PC-9 (cell line): Measurements from ENCODE around the gene HPCAL1. TPM values are rescaled to one million over a fixed set of nuclear protein-coding genes. Genes with fewer than 3 reads are reported as not detected.

Experiments
- BruUV-seq: library from RNA; stranded (reverse); fragments of 400-500 nt; replicated peaks from 2 replicates; lab custom pipeline; 2021; lab: Mats Ljungman, UMichigan
- CTCF ChIA-PET: fragments of 300-600 bp; sonication (Branson Sonifier 250); formaldehyde crosslinking; loops from one replicate; lab custom pipeline; 2022; ENCODE audit warnings: antibody characterized with exemption; lab: Charles Lee
- POLR2A ChIA-PET: fragments of 300-600 bp; sonication (Branson Sonifier 250); formaldehyde crosslinking; loops from one replicate; lab custom pipeline; 2022; ENCODE audit warnings: antibody characterized with exemption; ENCODE audit not compliant: unreplicated experiment; lab: Charles Lee
- DNase-seq, 2 experiments: peaks; one replicate each; pipeline versions ENCODE4 v3.0.0 to v3.0.0-alpha.2; 2015 to 2022; ENCODE audit warnings: mixed read lengths in 1 of 2
- H2AFZ ChIP-seq: fragments of 200-600 bp; sonication (generic); 2 replicates; pipeline ENCODE4 v1.8.1; 2017; ENCODE audit warnings: antibody characterized with exemption
- H3F3A ChIP-seq: fragments of 200-600 bp; sonication (generic); 2 replicates; pipeline ENCODE4 v1.8.1; 2017; ENCODE audit warnings: antibody characterized with exemption, mild to moderate bottlenecking, low read depth; ENCODE audit not compliant: insufficient read depth
- H3K27ac ChIP-seq: fragments of 200-600 bp; sonication (generic); 2 replicates; pipeline ENCODE4 v1.6.1; 2016; ENCODE audit warnings: mixed run types
- H3K27me3 ChIP-seq: fragments of 200-600 bp; sonication (generic); 2 replicates; pipeline ENCODE4 v1.6.1; 2016; ENCODE audit warnings: low read depth, mixed run types; ENCODE audit not compliant: insufficient read depth
- H3K36me3 ChIP-seq: fragments of 200-600 bp; sonication (generic); 2 replicates; pipeline ENCODE4 v1.6.1; 2016; ENCODE audit warnings: low read depth, mixed run types
- H3K4me1 ChIP-seq: fragments of 200-600 bp; sonication (generic); replicated peaks from 2 replicates; pipeline ENCODE4 v1.6.1; 2016; ENCODE audit warnings: mixed run types; ENCODE audit not compliant: insufficient read depth
- H3K4me2 ChIP-seq: fragments of 200-600 bp; sonication (generic); 2 replicates; pipeline ENCODE4 v1.6.1; 2017; ENCODE audit warnings: mixed run types
- H3K4me3 ChIP-seq: fragments of 200-600 bp; sonication (generic); 2 replicates; pipeline ENCODE4 v1.6.1; 2016; ENCODE audit warnings: mixed run types
- H3K79me2 ChIP-seq: fragments of 200-600 bp; sonication (generic); 2 replicates; pipeline ENCODE4 v1.6.1; 2017; ENCODE audit warnings: low read depth, mixed run types
- H3K9me2 ChIP-seq: fragments of 200-600 bp; sonication (generic); 2 replicates; pipeline ENCODE4 v1.8.1; 2017; ENCODE audit warnings: mild to moderate bottlenecking; ENCODE audit not compliant: insufficient read depth
- H3K9me3 ChIP-seq: fragments of 200-600 bp; sonication (generic); 2 replicates; pipeline ENCODE4 v1.8.1; 2016; ENCODE audit warnings: low read depth; ENCODE audit not compliant: insufficient read depth
- H4K20me1 ChIP-seq: fragments of 200-600 bp; sonication (generic); 2 replicates; pipeline ENCODE4 v1.8.1; 2017; ENCODE audit not compliant: insufficient read depth
- EZH2 ChIP-seq: fragments of 200-600 bp; sonication (generic); IDR thresholded peaks from 2 replicates; pipeline ENCODE4 v1.8.0; 2017; ENCODE audit warnings: antibody characterized with exemption, low read depth
- intact Hi-C: fragments of 100-400 bp; cut with micrococcal nuclease; formaldehyde crosslinking; loops from one replicate; pipeline ENCODE4 v1.10.0; 2022; ENCODE audit not compliant: unreplicated experiment
- total RNA-seq: library from RNA; stranded (reverse); gene quantifications from 2 replicates; pipeline ENCODE4 v1.2.3, GENCODE V29; 2021
- TF ChIP-seq, protein P1 (sequence below): fragments of 200-600 bp; sonication (generic); conservative IDR thresholded peaks from 2 replicates; pipeline ENCODE4 v1.6.1; 2017; ENCODE audit warnings: mixed run types, antibody characterized with exemption, mild to moderate bottlenecking, moderate library complexity

The HPCAL1 gene
- total RNA-seq, 1 experiment from 2014 or later = 105 TPM

DNA sequence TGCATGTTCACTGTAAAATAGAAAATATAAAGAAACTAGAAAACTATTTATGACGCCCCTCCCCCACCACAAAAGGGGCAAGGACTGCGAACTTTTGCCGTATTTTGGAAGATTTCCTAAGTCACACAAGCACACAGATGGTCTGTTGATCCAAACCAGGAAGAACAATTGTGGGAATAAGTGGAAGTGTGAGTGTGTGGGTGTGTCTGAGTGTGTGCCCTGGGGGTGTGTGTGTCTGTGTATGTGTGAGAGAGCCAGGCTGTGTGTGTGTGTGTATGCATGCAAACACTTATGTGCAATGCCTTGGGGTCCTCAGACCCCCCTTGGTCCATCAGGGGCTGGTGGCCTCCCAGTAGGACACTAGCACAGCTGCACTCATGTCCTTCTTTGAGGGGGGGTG lies 43.1 kb downstream of the HPCAL1 start:
- no peak overlapping the region for H2AFZ ChIP-seq
- H3K27me3 ChIP-seq = no peaks in the 10 kb centered on the region
- no TSS peak for BruUV-seq
- peaks cover 87% of the 10 kb centered on the region for H4K20me1 ChIP-seq
- no peak overlapping the region for H3K27ac ChIP-seq
- ChIA-PET CTCF (no interaction called here), POLR2A (no interaction called here)
- H3F3A ChIP-seq = peaks cover 43% of the 10 kb centered on the region; the same call in 1 of the 2 replicates
- intact Hi-C loops = no loop called here
- no peak overlapping the region for H3K4me2 ChIP-seq
- 0 out of 2 replicates have a peak, but pooled peaks cover 2% of the 10 kb centered on the region for H3K36me3 ChIP-seq
- no peak for DNase-seq
- peaks cover 5% of the 10 kb centered on the region; the same call in 1 of the 2 replicates for H3K4me1 ChIP-seq
- no peaks in the 10 kb centered on the region for H3K9me3 ChIP-seq
- no peak overlapping the region for H3K4me3 ChIP-seq
- TF ChIP-seq, protein P1, sequence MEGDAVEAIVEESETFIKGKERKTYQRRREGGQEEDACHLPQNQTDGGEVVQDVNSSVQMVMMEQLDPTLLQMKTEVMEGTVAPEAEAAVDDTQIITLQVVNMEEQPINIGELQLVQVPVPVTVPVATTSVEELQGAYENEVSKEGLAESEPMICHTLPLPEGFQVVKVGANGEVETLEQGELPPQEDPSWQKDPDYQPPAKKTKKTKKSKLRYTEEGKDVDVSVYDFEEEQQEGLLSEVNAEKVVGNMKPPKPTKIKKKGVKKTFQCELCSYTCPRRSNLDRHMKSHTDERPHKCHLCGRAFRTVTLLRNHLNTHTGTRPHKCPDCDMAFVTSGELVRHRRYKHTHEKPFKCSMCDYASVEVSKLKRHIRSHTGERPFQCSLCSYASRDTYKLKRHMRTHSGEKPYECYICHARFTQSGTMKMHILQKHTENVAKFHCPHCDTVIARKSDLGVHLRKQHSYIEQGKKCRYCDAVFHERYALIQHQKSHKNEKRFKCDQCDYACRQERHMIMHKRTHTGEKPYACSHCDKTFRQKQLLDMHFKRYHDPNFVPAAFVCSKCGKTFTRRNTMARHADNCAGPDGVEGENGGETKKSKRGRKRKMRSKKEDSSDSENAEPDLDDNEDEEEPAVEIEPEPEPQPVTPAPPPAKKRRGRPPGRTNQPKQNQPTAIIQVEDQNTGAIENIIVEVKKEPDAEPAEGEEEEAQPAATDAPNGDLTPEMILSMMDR = no peak
- no peak for TF ChIP-seq EZH2
- peaks cover 93% of the 10 kb centered on the region for H3K79me2 ChIP-seq
- H3K9me2 ChIP-seq = no peaks in the 10 kb centered on the region

GRCh38 chr2:10346929-10347561 lies 44.3 kb downstream of the HPCAL1 start:
- Histone ChIP-seq H3K4me1 (no peaks in the 10 kb centered on the region; the same call in 1 of the 2 replicates), H3K4me3 (no peak overlapping the region), H3K9me3 (no peaks in the 10 kb centered on the region), H3K27ac (no peak overlapping the region), H3K27me3 (no peaks in the 10 kb centered on the region), H3F3A (peaks cover 43% of the 10 kb centered on the region), H3K36me3 (0 out of 2 replicates have a peak, but pooled peaks cover 6% of the 10 kb centered on the region), H4K20me1 (peaks cover 87% of the 10 kb centered on the region), H3K4me2 (no peak overlapping the region), H3K9me2 (no peaks in the 10 kb centered on the region), H2AFZ (no peak overlapping the region), H3K79me2 (peaks cover 93% of the 10 kb centered on the region)
- DNase-seq = no peak
- ChIA-PET POLR2A (interaction anchor here (0.6 kb wide), 1 partner anchor 848 kb away, joined by 11 read pairs; no protein-coding TSS in a partner anchor), CTCF (interaction anchor here (0.6 kb wide), 1 partner anchor 107 kb away, joined by 8 read pairs; no protein-coding TSS in a partner anchor)
- intact Hi-C loops = no loop called here
- BruUV-seq = no TSS peak
- no peak for TF ChIP-seq EZH2
- TF ChIP-seq, protein P1 = no peak

- no TSS peak for BruUV-seq
- H3K4me3 ChIP-seq = no peak overlapping the region
- H3K9me3 ChIP-seq = no peaks in the 10 kb centered on the region
- no peak for DNase-seq
- CTCF ChIA-PET = interaction anchor here (0.6 kb wide), 1 partner anchor 108 kb away, joined by 8 read pairs; no protein-coding TSS in a partner anchor
- H3K4me2 ChIP-seq = no peak overlapping the region
- TF ChIP-seq, protein P1 = no peak
- TF ChIP-seq EZH2 = no peak
- no peaks in the 10 kb centered on the region for H3K27me3 ChIP-seq
- H4K20me1 ChIP-seq = peaks cover 84% of the 10 kb centered on the region
- H3K9me2 ChIP-seq = no peaks in the 10 kb centered on the region
- H3K36me3 ChIP-seq = 0 out of 2 replicates have a peak, but pooled peaks cover 6% of the 10 kb centered on the region
- POLR2A ChIA-PET = interaction anchor here (0.6 kb wide), 1 partner anchor 848 kb away, joined by 11 read pairs; no protein-coding TSS in a partner anchor
- no peak overlapping the region for H3K27ac ChIP-seq
- intact Hi-C loops = no loop called here
- H3F3A ChIP-seq = peaks cover 48% of the 10 kb centered on the region
- no peak overlapping the region for H2AFZ ChIP-seq
- no peaks in the 10 kb centered on the region; the same call in 1 of the 2 replicates for H3K4me1 ChIP-seq
- H3K79me2 ChIP-seq = peaks cover 93% of the 10 kb centered on the region
Measured at GRCh38 chr2:10347562-10347948, 44.9 kb downstream of the HPCAL1 start.
